ENCODE measurements around the gene ALDH4A1.

DNA sequence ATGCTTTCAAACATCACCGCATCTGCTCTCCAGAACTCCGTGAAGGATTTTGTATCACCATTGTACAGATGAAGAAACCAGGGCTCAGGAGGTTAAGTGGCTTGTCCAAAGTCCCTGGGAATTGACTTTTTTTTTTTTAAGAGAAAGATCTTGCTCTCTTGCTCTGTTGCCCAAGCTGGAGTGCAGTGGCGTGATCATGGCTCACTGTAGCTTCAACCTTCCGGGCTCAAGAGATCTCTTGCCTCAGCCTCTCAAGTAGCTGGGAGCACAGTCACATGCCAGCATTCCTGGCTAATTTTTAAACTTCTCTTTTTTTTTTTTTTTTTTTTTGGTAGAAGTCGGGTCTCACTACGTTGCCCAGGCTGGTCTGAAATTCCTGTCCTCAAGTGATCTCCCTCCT, 36.0 kb downstream of the ALDH4A1 start:
- TF ChIP-seq, protein P1, sequence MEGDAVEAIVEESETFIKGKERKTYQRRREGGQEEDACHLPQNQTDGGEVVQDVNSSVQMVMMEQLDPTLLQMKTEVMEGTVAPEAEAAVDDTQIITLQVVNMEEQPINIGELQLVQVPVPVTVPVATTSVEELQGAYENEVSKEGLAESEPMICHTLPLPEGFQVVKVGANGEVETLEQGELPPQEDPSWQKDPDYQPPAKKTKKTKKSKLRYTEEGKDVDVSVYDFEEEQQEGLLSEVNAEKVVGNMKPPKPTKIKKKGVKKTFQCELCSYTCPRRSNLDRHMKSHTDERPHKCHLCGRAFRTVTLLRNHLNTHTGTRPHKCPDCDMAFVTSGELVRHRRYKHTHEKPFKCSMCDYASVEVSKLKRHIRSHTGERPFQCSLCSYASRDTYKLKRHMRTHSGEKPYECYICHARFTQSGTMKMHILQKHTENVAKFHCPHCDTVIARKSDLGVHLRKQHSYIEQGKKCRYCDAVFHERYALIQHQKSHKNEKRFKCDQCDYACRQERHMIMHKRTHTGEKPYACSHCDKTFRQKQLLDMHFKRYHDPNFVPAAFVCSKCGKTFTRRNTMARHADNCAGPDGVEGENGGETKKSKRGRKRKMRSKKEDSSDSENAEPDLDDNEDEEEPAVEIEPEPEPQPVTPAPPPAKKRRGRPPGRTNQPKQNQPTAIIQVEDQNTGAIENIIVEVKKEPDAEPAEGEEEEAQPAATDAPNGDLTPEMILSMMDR (IDR thresholded peaks at IDR 0.05; ENCODE audit: insufficient read depth, low read depth, low read length) = no peak
- no peak for TF ChIP-seq EZH2 (IDR thresholded peaks at IDR 0.05; ENCODE audit: insufficient read depth, low read length)

Data from astrocyte (in vitro differentiated cells and primary cell).